HG03108 (cell line): ENCODE data around the gene ZP3.
"Not testable (repeated sequence)": the region's sequence is repeated elsewhere in the genome, so short reads cannot be mapped to it uniquely, and the experiment has no call there.

Experiments used
- ATAC-seq: cut with Tn5 transposase; IDR thresholded peaks from one replicate; pipeline ENCODE4 v1.9.1; 2021; ENCODE audit warnings: moderate library complexity; ENCODE audit not compliant: unreplicated experiment

ZP3 gene

GRCh38 chr7:76424413-76425111, at the start of gene ZP3:
Gene ZP3, plus strand, starts transcription at chr7:76424950. Its CDS starts 15 bp downstream, at chr7:76424965.
- no peak for ATAC-seq

GRCh38 chr7:76375251-76375650, 49.5 kb upstream of the ZP3 start:
- ATAC-seq = no peak

- no peak for ATAC-seq
Observed at GRCh38 chr7:76377186-76377918, 47.4 kb upstream of the ZP3 start.

GRCh38 chr7:76380623-76380966, 44.2 kb upstream of the ZP3 start:
- ATAC-seq = no peak

- no peak for ATAC-seq
Observed at GRCh38 chr7:76381814-76382213, 42.9 kb upstream of the ZP3 start.

- ATAC-seq = no peak
Observed at GRCh38 chr7:76383089-76383944, 41.4 kb upstream of the ZP3 start.

- no peak for ATAC-seq
Observed at GRCh38 chr7:76386691-76387260, 38.0 kb upstream of the ZP3 start.

GRCh38 chr7:76387789-76388188, 37.0 kb upstream of the ZP3 start:
- not testable (repeated sequence) for ATAC-seq

- ATAC-seq = no peak
Observed at GRCh38 chr7:76390092-76390491, 34.7 kb upstream of the ZP3 start.

GRCh38 chr7:76392531-76393115, 32.1 kb upstream of the ZP3 start:
- no peak for ATAC-seq

GRCh38 chr7:76393116-76394031, 31.4 kb upstream of the ZP3 start:
- ATAC-seq = peak; percentile 90

GRCh38 chr7:76394957-76395356, 29.8 kb upstream of the ZP3 start:
- ATAC-seq = no peak

GRCh38 chr7:76395605-76395964, 29.2 kb upstream of the ZP3 start:
- ATAC-seq = not testable (repeated sequence)

- ATAC-seq = no peak
Observed at GRCh38 chr7:76395965-76396726, 28.6 kb upstream of the ZP3 start.

GRCh38 chr7:76396864-76397263, 27.9 kb upstream of the ZP3 start:
- no peak for ATAC-seq

- no peak for ATAC-seq
Observed at GRCh38 chr7:76397409-76398183, 27.2 kb upstream of the ZP3 start.

- ATAC-seq = no peak
Observed at GRCh38 chr7:76400248-76400647, 24.5 kb upstream of the ZP3 start.

- not testable (repeated sequence) for ATAC-seq
Observed at GRCh38 chr7:76403097-76403496, 21.7 kb upstream of the ZP3 start.
